K562 (cell line): ENCODE measurements around the gene CEP19. TPM values are rescaled to one million over a fixed set of nuclear protein-coding genes. Genes with fewer than 3 reads are reported as not detected.

Experiments used
- GATAD2B ChIP-seq: fragments of 450-650 bp; IDR thresholded peaks from 2 replicates; pipeline ENCODE4 v1.6.1; 2017; ENCODE audit warnings: mild to moderate bottlenecking, borderline replicate concordance
- MAZ ChIP-seq, 2 experiments: fragments of 450-650 bp in 1 of 2; sonication (generic) in 1 of 2; formaldehyde crosslinking; IDR thresholded peaks in 1 of 2; conservative IDR thresholded peaks in 1 of 2; 2 replicates each; pipeline versions ENCODE4 v1.4.0 to v1.5.0; 2020; ENCODE audit warnings: mild to moderate bottlenecking in 1 of 2, missing genetic modification reagents in 1 of 2
- NFE2L1 ChIP-seq: fragments of 450-650 bp; IDR thresholded peaks from 2 replicates; pipeline ENCODE4 v1.6.1; 2016; ENCODE audit warnings: missing genetic modification characterization, low read depth, mild to moderate bottlenecking, missing compliant biosample characterization, moderate library complexity, borderline replicate concordance
- NFIX ChIP-seq: fragments of 250-450 bp; sonication (Bioruptor Pico); IDR thresholded peaks from 2 replicates; pipeline ENCODE4 v1.4.0; 2020; ENCODE audit warnings: low read depth, mild to moderate bottlenecking, moderate library complexity
- NR3C1 ChIP-seq: sonication (generic); formaldehyde crosslinking; IDR thresholded peaks from 2 replicates; pipeline ENCODE4 v1.8.1; 2022; ENCODE audit warnings: missing genetic modification reagents
- NR4A1 ChIP-seq, 2 experiments: fragments of 250-450 bp in 1 of 2; fragments of 450-650 bp in 1 of 2; sonication (Bioruptor Pico) in 1 of 2; IDR thresholded peaks; 2 replicates each; pipeline versions ENCODE4 v1.4.0 to v1.6.1; 2016 to 2020; ENCODE audit warnings: mild to moderate bottlenecking in 2 of 2, missing compliant biosample characterization in 1 of 2, missing genetic modification characterization in 1 of 2, moderate library complexity in 1 of 2
- NRF1 ChIP-seq, 2 experiments: fragments of 450-650 bp; IDR thresholded peaks in 1 of 2; conservative IDR thresholded peaks in 1 of 2; 2 replicates each; pipeline ENCODE4 v1.6.1; 2014; ENCODE audit warnings: mild to moderate bottlenecking in 2 of 2
- PTTG1 ChIP-seq: fragments of 450-650 bp; IDR thresholded peaks from 2 replicates; pipeline ENCODE4 v1.6.1; 2016; ENCODE audit warnings: low read depth, mild to moderate bottlenecking, missing genetic modification characterization, missing compliant biosample characterization
- RBM39 ChIP-seq: fragments of 200-400 bp; formaldehyde crosslinking; optimal IDR thresholded peaks from 2 replicates; pipeline ENCODE3; 2018; ENCODE audit warnings: low read depth, low read length
- SNRNP70 ChIP-seq: fragments of 200-400 bp; formaldehyde crosslinking; optimal IDR thresholded peaks from 2 replicates; pipeline ENCODE3; 2017; ENCODE audit warnings: low read depth, low read length
- SRSF1 ChIP-seq: fragments of 200-400 bp; formaldehyde crosslinking; IDR thresholded peaks from 2 replicates; pipeline ENCODE4 v1.6.1; 2017; ENCODE audit warnings: mild to moderate bottlenecking, low read depth, low read length, moderate library complexity
- STAG1 ChIP-seq: sonication (generic); formaldehyde crosslinking; IDR thresholded peaks from 2 replicates; pipeline ENCODE4 v1.5.0; 2020; ENCODE audit warnings: missing genetic modification reagents, borderline replicate concordance
- ZNF212 ChIP-seq: fragments of 450-650 bp; formaldehyde crosslinking; IDR thresholded peaks from 2 replicates; pipeline ENCODE4 v1.4.0; 2020; ENCODE audit warnings: mild to moderate bottlenecking
- ZNF311 ChIP-seq: fragments of 250-450 bp; sonication (Bioruptor Pico); IDR thresholded peaks from 2 replicates; pipeline ENCODE4 v1.4.0; 2020; ENCODE audit warnings: mild to moderate bottlenecking, moderate library complexity
- ZNF561 ChIP-seq: fragments of 450-650 bp; formaldehyde crosslinking; conservative IDR thresholded peaks from 2 replicates; pipeline ENCODE4 v1.4.0; 2020; ENCODE audit warnings: mild to moderate bottlenecking, moderate library complexity
- ZSCAN32 ChIP-seq: fragments of 450-650 bp; formaldehyde crosslinking; IDR thresholded peaks from 2 replicates; pipeline ENCODE4 v1.4.0; 2020; ENCODE audit warnings: mild to moderate bottlenecking, moderate library complexity
- polyA plus RNA-seq, 8 experiments: library from polyadenylated mRNA; depleted of rRNA in 4 of 8; stranded (reverse) in 5 of 8; unstranded in 3 of 8; fragments of >200 nt; fragmentation: Nextera tagmentation in 2 of 8; fragmentation: Illumina TruSeq in 1 of 8; extraction: Ambion mirVana in 2 of 8; extraction: Trizol in 1 of 8; gene quantifications; 2 replicates each; pipeline versions ENCODE4 v1.2.1 to v1.2.3, GENCODE V29; 2011 to 2014; ENCODE audit warnings: inconsistent platforms in 1 of 8, missing spikeins in 1 of 8
- total RNA-seq, 7 experiments: library from RNA; depleted of rRNA in 6 of 7; stranded (reverse); fragments of >200 nt in 6 of 7; fragmentation: Illumina TruSeq in 2 of 7; extraction: Trizol in 2 of 7; gene quantifications; 2 replicates each; pipeline versions ENCODE4 v1.2.1 to v1.2.3, GENCODE V29; 2011 to 2021; ENCODE audit warnings: low replicate concordance in 1 of 7
- TF ChIP-seq, protein P1 (sequence below): IDR thresholded peaks from 2 replicates; pipeline ENCODE4 v1.6.1; 2016; ENCODE audit warnings: missing genetic modification characterization, missing compliant biosample characterization
- TF ChIP-seq, protein P2 (sequence below): fragments of 250-450 bp; sonication (Bioruptor Pico); IDR thresholded peaks from 2 replicates; pipeline ENCODE4 v1.4.0; 2020; ENCODE audit warnings: mild to moderate bottlenecking, moderate library complexity

CEP19 gene
- total and polyA plus RNA-seq, 9 of the 15 experiments (the other 6 are each of a cell fraction or from before 2014, with no cell fraction given): 2.5 to 4.5 (median 3.7) TPM

DNA sequence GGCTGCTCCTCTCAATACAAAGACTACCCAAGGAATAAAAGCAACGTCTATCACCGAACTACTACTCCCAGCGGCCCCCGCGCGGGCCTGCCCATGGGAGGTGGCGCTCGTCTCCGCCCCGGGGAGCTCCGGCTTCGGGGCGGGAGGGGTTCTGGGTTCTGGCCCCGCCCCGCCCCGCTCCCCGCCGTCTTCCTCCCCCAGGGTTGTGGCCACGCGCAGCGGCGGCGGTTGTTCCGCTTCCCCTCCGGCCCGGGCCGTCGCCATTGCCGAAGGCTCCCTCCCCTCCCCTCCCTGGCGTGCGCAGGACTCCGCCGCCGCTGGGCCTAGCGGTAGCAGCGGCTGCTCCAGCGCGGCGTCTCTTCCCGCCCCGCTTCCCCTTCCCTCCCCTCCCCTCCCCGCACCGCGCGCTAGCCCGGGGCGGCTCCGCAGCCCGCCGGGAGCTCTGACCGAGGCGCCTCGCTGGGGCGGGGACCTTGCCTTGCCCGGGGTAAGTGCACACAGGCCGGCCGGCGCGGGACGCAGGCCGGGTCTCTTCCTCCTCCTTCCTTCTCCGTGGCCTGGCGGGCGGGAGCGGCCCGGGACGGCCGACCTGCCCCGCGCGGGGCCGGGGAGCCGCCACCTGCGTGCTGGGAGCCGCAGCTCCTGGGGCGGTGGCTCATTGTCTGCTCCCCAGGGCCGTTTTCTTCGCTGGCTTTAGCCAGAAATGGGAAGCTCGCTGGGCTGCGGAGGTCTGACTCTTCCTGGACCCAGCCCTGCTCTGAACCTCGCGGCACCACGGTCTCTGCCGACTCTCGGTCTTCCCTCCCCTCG lies 27.8 kb upstream of the CEP19 start, which contains the start of gene PAK2 (continued):
- TF ChIP-seq NR4A1 (CRISPR knock-in tag; IDR thresholded peaks at IDR 0.05) (no peak), NR4A1 (tag; IDR thresholded peaks at IDR 0.05) (no peak), ZNF561 (no peak), RBM39 (no peak), SRSF1 (no peak), ZNF311 (CRISPR knock-in tag) (no peak), NR3C1 (no peak; the same call in none of the 2 replicates), STAG1 (CRISPR knock-in tag) (no peak), ZSCAN32 (CRISPR knock-in tag) (no peak), PTTG1 (no peak), ZNF212 (CRISPR knock-in tag) (no peak), MAZ (CRISPR knock-in tag; conservative IDR thresholded peaks at IDR 0.05 in 1 of 2, IDR thresholded peaks at IDR 0.05 in 1 of 2) (peak; percentile 96 to 97), GATAD2B (no peak), NFE2L1 (no peak), SNRNP70 (no peak), NFIX (CRISPR knock-in tag) (no peak), NRF1 (conservative IDR thresholded peaks at IDR 0.05 in 1 of 2, IDR thresholded peaks at IDR 0.05 in 1 of 2) (peak; percentile 85 to 88)
- TF ChIP-seq, protein P1, sequence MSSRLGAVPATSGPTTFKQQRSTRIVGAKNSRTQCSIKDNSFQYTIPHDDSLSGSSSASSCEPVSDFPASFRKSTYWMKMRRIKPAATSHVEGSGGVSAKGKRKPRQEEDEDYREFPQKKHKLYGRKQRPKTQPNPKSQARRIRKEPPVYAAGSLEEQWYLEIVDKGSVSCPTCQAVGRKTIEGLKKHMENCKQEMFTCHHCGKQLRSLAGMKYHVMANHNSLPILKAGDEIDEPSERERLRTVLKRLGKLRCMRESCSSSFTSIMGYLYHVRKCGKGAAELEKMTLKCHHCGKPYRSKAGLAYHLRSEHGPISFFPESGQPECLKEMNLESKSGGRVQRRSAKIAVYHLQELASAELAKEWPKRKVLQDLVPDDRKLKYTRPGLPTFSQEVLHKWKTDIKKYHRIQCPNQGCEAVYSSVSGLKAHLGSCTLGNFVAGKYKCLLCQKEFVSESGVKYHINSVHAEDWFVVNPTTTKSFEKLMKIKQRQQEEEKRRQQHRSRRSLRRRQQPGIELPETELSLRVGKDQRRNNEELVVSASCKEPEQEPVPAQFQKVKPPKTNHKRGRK (tag): no peak
- TF ChIP-seq, protein P2, sequence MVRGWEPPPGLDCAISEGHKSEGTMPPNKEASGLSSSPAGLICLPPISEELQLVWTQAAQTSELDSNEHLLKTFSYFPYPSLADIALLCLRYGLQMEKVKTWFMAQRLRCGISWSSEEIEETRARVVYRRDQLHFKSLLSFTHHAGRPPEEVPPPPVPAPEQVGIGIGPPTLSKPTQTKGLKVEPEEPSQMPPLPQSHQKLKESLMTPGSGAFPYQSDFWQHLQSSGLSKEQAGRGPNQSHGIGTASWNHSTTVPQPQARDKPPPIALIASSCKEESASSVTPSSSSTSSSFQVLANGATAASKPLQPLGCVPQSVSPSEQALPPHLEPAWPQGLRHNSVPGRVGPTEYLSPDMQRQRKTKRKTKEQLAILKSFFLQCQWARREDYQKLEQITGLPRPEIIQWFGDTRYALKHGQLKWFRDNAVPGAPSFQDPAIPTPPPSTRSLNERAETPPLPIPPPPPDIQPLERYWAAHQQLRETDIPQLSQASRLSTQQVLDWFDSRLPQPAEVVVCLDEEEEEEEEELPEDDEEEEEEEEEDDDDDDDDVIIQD (CRISPR knock-in tag): 0 out of 2 replicates have a peak, but pooled peaks have one; percentile 40
